ENCODE results near the gene FGF1.

FGF1 gene

GRCh38 chr5:142639455-142639854 is 46.4 kb downstream of the FGF1 start:
- no peak for TF ChIP-seq POLR2A (IDR thresholded peaks at IDR 0.05; ENCODE audit: low read length)
- no peak for TF ChIP-seq GATA1 (IDR thresholded peaks at IDR 0.05; ENCODE audit: low read depth, low read length)
- no peak for DNase-seq

GRCh38 chr5:142637871-142638270 is 48.0 kb downstream of the FGF1 start:
- TF ChIP-seq POLR2A (IDR thresholded peaks at IDR 0.05; ENCODE audit: low read length) (no peak), GATA1 (IDR thresholded peaks at IDR 0.05; ENCODE audit: low read depth, low read length) (no peak)
- DNase-seq: no peak

- DNase-seq: no peak
- TF ChIP-seq POLR2A (IDR thresholded peaks at IDR 0.05; ENCODE audit: low read length): no peak
- TF ChIP-seq GATA1 (IDR thresholded peaks at IDR 0.05; ENCODE audit: low read depth, low read length): no peak
Measured at GRCh38 chr5:142636698-142637324, 49.1 kb downstream of the FGF1 start.

- TF ChIP-seq GATA1 (IDR thresholded peaks at IDR 0.05; ENCODE audit: low read depth, low read length) (no peak), POLR2A (IDR thresholded peaks at IDR 0.05; ENCODE audit: low read length) (no peak)
- no peak for DNase-seq
Measured at GRCh38 chr5:142636093-142636492, 49.8 kb downstream of the FGF1 start.

- DNase-seq: no peak
- no peak for TF ChIP-seq GATA1 (IDR thresholded peaks at IDR 0.05; ENCODE audit: low read depth, low read length)
- TF ChIP-seq POLR2A (IDR thresholded peaks at IDR 0.05; ENCODE audit: low read length): no peak
Measured at GRCh38 chr5:142634216-142635011, 51.5 kb downstream of the FGF1 start.

GRCh38 chr5:142630927-142631539 is 54.9 kb downstream of the FGF1 start:
- TF ChIP-seq POLR2A (IDR thresholded peaks at IDR 0.05; ENCODE audit: low read length) (no peak), GATA1 (IDR thresholded peaks at IDR 0.05; ENCODE audit: low read depth, low read length) (no peak)
- DNase-seq: no peak

GRCh38 chr5:142627383-142628217 is 58.3 kb downstream of the FGF1 start:
- no peak for DNase-seq
- TF ChIP-seq POLR2A (IDR thresholded peaks at IDR 0.05; ENCODE audit: low read length): no peak
- TF ChIP-seq GATA1 (IDR thresholded peaks at IDR 0.05; ENCODE audit: low read depth, low read length): no peak

DNA sequence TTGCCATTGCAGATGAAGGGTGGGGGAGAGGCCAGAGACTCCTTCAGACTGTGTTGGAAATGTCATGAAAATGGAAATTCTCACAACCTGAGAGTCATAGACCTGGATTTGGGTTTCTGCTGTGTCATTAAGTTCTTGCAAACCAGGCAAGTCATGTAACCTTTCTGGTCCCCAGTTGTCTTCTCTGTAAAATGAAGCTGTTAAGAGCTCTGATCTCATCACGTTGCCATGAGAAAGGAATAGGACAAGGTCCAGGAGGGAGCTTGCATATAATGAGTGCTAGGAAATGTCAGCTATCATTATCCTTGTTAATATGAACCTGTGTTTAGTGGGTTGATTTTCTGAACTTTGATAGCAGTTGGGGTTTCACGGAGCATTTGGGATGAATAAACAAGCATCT is 59.1 kb downstream of the FGF1 start:
- TF ChIP-seq POLR2A (IDR thresholded peaks at IDR 0.05; ENCODE audit: low read length): no peak
- TF ChIP-seq GATA1 (IDR thresholded peaks at IDR 0.05; ENCODE audit: low read depth, low read length): no peak
- no peak for DNase-seq

DNA sequence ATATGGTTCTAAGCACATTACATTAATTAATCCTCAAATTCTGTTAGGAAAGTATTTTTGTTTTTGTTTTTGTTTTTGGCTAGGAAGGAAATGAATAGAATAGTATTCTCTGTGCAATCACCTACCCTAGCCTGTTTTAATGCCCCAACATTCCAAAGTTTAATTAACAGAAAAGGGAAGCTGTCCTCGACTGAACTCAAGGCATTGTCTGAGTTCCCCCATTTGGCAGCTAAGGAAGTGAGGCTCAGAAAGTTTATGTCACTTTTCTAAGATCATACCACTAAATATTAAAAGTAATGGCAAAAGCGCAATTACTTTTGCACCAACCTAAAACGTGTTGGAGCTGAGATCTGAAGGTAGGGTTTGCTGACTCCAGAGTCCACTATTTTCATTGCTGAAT is 59.8 kb downstream of the FGF1 start:
- no peak for DNase-seq

DNA sequence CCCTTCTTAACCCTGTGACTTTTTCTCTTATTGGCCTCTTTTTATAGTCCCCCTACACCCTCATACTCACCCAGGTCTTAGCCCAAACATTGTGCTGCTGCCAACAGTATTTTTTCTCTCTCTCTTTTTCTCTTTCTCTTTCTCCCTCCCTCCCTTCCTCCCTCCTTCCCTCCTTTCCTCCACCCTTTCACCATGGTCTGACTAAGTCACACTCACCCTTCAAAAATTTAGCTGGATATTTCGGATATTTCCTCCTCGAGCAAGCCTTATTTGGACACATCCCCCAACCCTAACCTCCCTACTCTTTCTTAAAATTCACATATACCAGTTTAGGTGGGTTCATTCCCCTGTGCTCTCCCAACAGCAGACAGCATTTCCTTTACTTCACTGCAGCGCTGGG is 64.7 kb downstream of the FGF1 start:
- DNase-seq: no peak

More for the DNA sequence above, 59.8 kb downstream of the FGF1 start:
- no peak for TF ChIP-seq GATA1 (IDR thresholded peaks at IDR 0.05; ENCODE audit: low read depth, low read length)
- TF ChIP-seq POLR2A (IDR thresholded peaks at IDR 0.05; ENCODE audit: low read length): no peak

DNA sequence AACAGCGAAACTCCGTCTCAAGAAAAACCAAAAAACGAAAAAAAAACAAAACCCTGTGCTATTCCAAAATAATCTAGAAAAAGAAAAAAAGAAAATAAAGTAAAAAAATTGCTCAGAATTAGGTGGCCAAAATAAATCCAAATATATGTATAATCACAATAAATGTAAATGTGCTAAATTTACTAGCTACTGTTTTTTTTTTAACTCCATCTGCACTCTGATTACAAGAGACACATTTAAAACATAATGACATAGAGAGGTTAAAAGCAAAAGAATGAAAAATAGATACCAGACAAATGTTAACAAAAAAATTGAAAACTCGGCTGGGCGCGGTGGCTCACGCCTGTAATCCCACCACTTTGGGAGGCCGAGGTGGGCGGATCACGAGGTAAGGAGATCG is 66.1 kb downstream of the FGF1 start:
- DNase-seq: no peak
- TF ChIP-seq GATA1 (IDR thresholded peaks at IDR 0.05; ENCODE audit: low read depth, low read length) (no peak), POLR2A (IDR thresholded peaks at IDR 0.05; ENCODE audit: low read length) (no peak)

More for the DNA sequence above, 64.7 kb downstream of the FGF1 start:
- TF ChIP-seq POLR2A (IDR thresholded peaks at IDR 0.05; ENCODE audit: low read length) (no peak), GATA1 (IDR thresholded peaks at IDR 0.05; ENCODE audit: low read depth, low read length) (no peak)

GRCh38 chr5:142618130-142618523 is 67.8 kb downstream of the FGF1 start:
- no peak for DNase-seq
- no peak for TF ChIP-seq GATA1 (IDR thresholded peaks at IDR 0.05; ENCODE audit: low read depth, low read length)
- no peak for TF ChIP-seq POLR2A (IDR thresholded peaks at IDR 0.05; ENCODE audit: low read length)

DNA sequence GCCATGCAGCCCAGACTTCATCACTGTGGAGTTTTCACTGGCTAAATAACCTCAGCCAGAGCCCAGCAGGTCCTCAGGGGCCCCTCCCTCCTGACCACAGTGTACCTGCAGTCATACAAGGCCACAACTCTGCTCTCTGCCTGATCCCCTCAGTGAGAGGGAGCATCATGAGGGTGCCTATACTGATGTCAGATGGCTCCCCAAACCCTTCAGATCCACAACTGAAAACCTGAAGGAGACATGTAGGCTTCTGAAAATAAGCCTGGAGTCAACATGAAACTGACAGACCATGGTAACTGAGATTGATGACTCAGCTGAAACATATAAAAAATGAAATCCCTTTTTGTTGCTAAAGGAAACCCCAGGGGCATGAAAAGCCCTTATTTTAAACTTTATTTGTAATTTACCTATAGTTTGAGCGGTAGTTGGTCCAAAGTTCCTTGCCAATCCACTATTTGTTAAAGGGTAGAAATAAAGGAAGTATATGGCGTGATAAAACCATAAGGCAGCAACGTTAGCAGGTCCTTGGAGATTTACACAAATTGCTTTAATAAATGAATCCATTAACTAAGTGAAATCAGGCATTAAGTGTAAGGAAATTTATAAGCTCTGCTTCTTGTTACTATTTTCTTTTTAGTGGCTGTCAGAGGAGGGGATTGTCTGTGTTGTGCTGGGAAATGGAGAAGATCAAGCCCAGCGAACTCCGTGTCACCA is 68.3 kb downstream of the FGF1 start:
- TF ChIP-seq POLR2A (IDR thresholded peaks at IDR 0.05; ENCODE audit: low read length) (no peak), GATA1 (IDR thresholded peaks at IDR 0.05; ENCODE audit: low read depth, low read length) (no peak)
- DNase-seq: no peak

Measured in erythroblast (primary cell).